HepG2 (cell line): Measurements from ENCODE around the gene SNED1. TPM values are rescaled to one million over a fixed set of nuclear protein-coding genes. Genes with fewer than 3 reads are reported as not detected.

Experiments
- CBX1 ChIP-seq: IDR thresholded peaks from one replicate; pipeline ENCODE4 v1.6.1; 2016; ENCODE audit warnings: antibody characterized with exemption, low read depth
- EHMT2 ChIP-seq: fragments of 200-600 bp; sonication (generic); IDR thresholded peaks from 2 replicates; pipeline ENCODE4 v1.7.0; 2017; ENCODE audit warnings: antibody characterized with exemption, low read depth, low read length, borderline replicate concordance
- GZF1 ChIP-seq: sonication (generic); formaldehyde crosslinking; IDR thresholded peaks from 2 replicates; pipeline ENCODE4 v1.5.1; 2020; ENCODE audit warnings: mild to moderate bottlenecking, missing genetic modification reagents
- HNF4G ChIP-seq, 2 experiments: sonication (generic) in 1 of 2; formaldehyde crosslinking in 1 of 2; IDR thresholded peaks; 2 replicates each; pipeline versions ENCODE4 v1.4.0 to v1.6.1; 2011 to 2020; ENCODE audit warnings: borderline replicate concordance in 2 of 2, low read depth in 2 of 2, mild to moderate bottlenecking in 2 of 2, low read length in 1 of 2, missing genetic modification reagents in 1 of 2, moderate library complexity in 1 of 2
- KLF6 ChIP-seq: IDR thresholded peaks from 2 replicates; pipeline ENCODE4 v1.8.0; 2016; ENCODE audit warnings: missing biosample characterization, missing genetic modification reagents
- MIXL1 ChIP-seq: IDR thresholded peaks from 2 replicates; pipeline ENCODE4 v1.6.1; 2016
- NFKBIZ ChIP-seq: IDR thresholded peaks from 2 replicates; pipeline ENCODE4 v1.6.1; 2018; ENCODE audit warnings: missing genetic modification reagents, missing compliant biosample characterization
- NR2F2 ChIP-seq: IDR thresholded peaks from 2 replicates; pipeline ENCODE4 v1.6.1; 2012; ENCODE audit warnings: low read depth, inconsistent platforms, borderline replicate concordance
- POLR2AphosphoS2 ChIP-seq: IDR thresholded peaks from 2 replicates; pipeline ENCODE4 v1.6.1; 2011; ENCODE audit warnings: low read depth, low read length, improper control_type of control experiment
- RBM39 ChIP-seq: fragments of 200-400 bp; formaldehyde crosslinking; IDR thresholded peaks from one replicate; pipeline ENCODE4 v1.6.1; 2018; ENCODE audit warnings: antibody characterized with exemption, mild to moderate bottlenecking, low read depth, low read length; ENCODE audit not compliant: poor library complexity, severe bottlenecking
- RCOR2 ChIP-seq: IDR thresholded peaks from 2 replicates; pipeline ENCODE4 v1.6.1; 2016; ENCODE audit warnings: missing biosample characterization, missing genetic modification reagents
- SAFB2 ChIP-seq: sonication (generic); formaldehyde crosslinking; IDR thresholded peaks from 2 replicates; pipeline ENCODE4 v1.5.1; 2020; ENCODE audit warnings: missing genetic modification reagents, low read depth, mild to moderate bottlenecking, borderline replicate concordance
- SRSF1 ChIP-seq: fragments of 200-400 bp; formaldehyde crosslinking; optimal IDR thresholded peaks from 2 replicates; pipeline ENCODE3; 2017; ENCODE audit warnings: mild to moderate bottlenecking, low read depth, low read length, moderate library complexity
- TEAD3 ChIP-seq: optimal IDR thresholded peaks from 2 replicates; pipeline ENCODE3; 2016; ENCODE audit warnings: borderline replicate concordance
- ZBTB42 ChIP-seq: sonication (generic); formaldehyde crosslinking; IDR thresholded peaks from 2 replicates; pipeline ENCODE4 v1.5.0; 2020; ENCODE audit warnings: mild to moderate bottlenecking, missing genetic modification reagents
- ZFY ChIP-seq: sonication (generic); formaldehyde crosslinking; IDR thresholded peaks from 2 replicates; pipeline ENCODE4 v1.4.0; 2020; ENCODE audit warnings: missing genetic modification reagents
- ZNF317 ChIP-seq: sonication (generic); formaldehyde crosslinking; IDR thresholded peaks from 2 replicates; pipeline ENCODE4 v1.5.0; 2020; ENCODE audit warnings: mild to moderate bottlenecking, missing genetic modification reagents
- ZNF367 ChIP-seq: sonication (generic); formaldehyde crosslinking; IDR thresholded peaks from 2 replicates; pipeline ENCODE4 v1.4.0; 2020; ENCODE audit warnings: missing genetic modification reagents, borderline replicate concordance
- ZNF792 ChIP-seq: IDR thresholded peaks from 2 replicates; pipeline ENCODE4 v1.6.1; 2016
- polyA plus RNA-seq, 8 experiments: library from polyadenylated mRNA; depleted of rRNA in 3 of 8; stranded (reverse) in 7 of 8; unstranded in 1 of 8; fragments of >200 nt; fragmentation: Illumina TruSeq in 4 of 8; extraction: Trizol in 4 of 8; gene quantifications; 2 replicates each; pipeline versions ENCODE4 v1.2.1 to v1.2.3, GENCODE V29; 2011 to 2016; ENCODE audit warnings: low read depth in 4 of 8, missing spikeins in 1 of 8, mixed read lengths in 1 of 8; ENCODE audit not compliant: insufficient read depth in 1 of 8
- total RNA-seq, 5 experiments: library from RNA; depleted of rRNA; stranded (reverse); fragments of >200 nt; fragmentation: Illumina TruSeq; extraction: Trizol; gene quantifications; 2 replicates each; pipeline ENCODE4 v1.2.3, GENCODE V29; 2016; ENCODE audit warnings: low read depth in 1 of 5
- TF ChIP-seq, protein P1 (sequence below): sonication (generic); formaldehyde crosslinking; IDR thresholded peaks from 2 replicates; pipeline ENCODE4 v1.8.1; 2022; ENCODE audit warnings: low read depth, mild to moderate bottlenecking, missing genetic modification reagents
- TF ChIP-seq, protein P2 (sequence below): sonication (generic); formaldehyde crosslinking; IDR thresholded peaks from 2 replicates; pipeline ENCODE4 v1.5.0; 2020; ENCODE audit warnings: mild to moderate bottlenecking, missing genetic modification reagents
- TF ChIP-seq, protein P3 (sequence below): IDR thresholded peaks from 2 replicates; pipeline ENCODE4 v1.6.1; 2016; ENCODE audit warnings: low read depth, control low read depth

Gene SNED1
- total and polyA plus RNA-seq, 2 of the 13 experiments (the other 11 are each of a cell fraction or from before 2014, with no cell fraction given) = 0.15 to 0.65 TPM

DNA sequence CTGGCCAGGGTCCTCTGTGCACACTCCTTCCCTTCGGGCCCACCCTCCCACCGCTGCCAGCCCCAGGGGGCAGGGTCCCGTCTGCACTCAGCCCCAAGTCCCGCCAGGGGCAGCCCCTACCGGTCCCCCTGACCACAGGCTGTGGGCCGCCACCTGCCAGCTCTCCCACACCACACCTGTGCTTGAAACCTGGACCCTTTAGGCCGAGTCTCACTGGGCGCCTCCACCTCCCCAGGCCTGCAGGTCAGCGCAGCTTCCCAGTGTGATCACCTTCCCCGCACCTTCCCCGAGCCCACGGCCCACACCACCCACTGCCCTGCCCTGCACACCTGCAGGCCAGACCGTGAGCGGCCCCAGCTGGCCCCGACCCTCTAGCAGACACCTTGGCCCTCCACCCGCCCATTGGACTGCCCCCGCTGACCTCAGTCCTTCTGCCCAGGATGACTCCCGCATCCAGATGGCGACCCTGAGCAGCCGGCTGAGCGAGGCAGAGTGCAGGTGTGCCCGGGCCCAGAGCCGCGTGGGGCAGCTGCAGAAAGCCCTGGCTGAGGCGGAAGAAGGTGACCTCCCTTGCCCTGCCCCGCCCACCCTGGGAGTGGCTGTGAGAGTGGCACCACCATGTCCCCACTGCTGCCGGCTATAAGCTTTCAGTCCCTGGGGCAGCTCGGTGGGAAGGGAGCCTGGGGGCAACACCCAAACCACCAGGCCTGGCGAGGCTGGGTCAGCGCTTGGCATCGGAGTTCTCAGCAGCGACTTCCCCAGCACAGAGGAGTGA is 31.3 kb upstream of the SNED1 start (continued):
- TF ChIP-seq GZF1 (CRISPR knock-in tag) (no peak; the same call in 1 of the 2 replicates), RCOR2 (CRISPR knock-in tag) (no peak), TEAD3 (CRISPR knock-in tag) (no peak), NR2F2 (peak; percentile 56; the same call in 1 of the 2 replicates), ZNF367 (CRISPR knock-in tag) (no peak), SAFB2 (CRISPR knock-in tag) (no peak), NFKBIZ (CRISPR knock-in tag) (no peak), MIXL1 (no peak), ZBTB42 (CRISPR knock-in tag) (peak; percentile 83), RBM39 (no peak), KLF6 (CRISPR knock-in tag) (no peak), POLR2AphosphoS2 (no peak), SRSF1 (no peak), EHMT2 (no peak), ZNF317 (CRISPR knock-in tag) (peak; percentile 49; the same call in 1 of the 2 replicates), HNF4G (IDR thresholded peaks at IDR 0.05; ENCODE audit: borderline replicate concordance, low read depth, low read length) (no peak), HNF4G (CRISPR knock-in tag; IDR thresholded peaks at IDR 0.05; ENCODE audit: borderline replicate concordance, low read depth) (no peak), CBX1 (peak; percentile 49), ZNF792 (CRISPR knock-in tag) (no peak), ZFY (CRISPR knock-in tag) (peak; percentile 68)
- TF ChIP-seq, protein P1, sequence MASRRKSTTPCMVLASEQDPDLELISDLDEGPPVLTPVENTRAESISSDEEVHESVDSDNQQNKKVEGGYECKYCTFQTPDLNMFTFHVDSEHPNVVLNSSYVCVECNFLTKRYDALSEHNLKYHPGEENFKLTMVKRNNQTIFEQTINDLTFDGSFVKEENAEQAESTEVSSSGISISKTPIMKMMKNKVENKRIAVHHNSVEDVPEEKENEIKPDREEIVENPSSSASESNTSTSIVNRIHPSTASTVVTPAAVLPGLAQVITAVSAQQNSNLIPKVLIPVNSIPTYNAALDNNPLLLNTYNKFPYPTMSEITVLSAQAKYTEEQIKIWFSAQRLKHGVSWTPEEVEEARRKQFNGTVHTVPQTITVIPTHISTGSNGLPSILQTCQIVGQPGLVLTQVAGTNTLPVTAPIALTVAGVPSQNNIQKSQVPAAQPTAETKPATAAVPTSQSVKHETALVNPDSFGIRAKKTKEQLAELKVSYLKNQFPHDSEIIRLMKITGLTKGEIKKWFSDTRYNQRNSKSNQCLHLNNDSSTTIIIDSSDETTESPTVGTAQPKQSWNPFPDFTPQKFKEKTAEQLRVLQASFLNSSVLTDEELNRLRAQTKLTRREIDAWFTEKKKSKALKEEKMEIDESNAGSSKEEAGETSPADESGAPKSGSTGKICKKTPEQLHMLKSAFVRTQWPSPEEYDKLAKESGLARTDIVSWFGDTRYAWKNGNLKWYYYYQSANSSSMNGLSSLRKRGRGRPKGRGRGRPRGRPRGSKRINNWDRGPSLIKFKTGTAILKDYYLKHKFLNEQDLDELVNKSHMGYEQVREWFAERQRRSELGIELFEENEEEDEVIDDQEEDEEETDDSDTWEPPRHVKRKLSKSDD (CRISPR knock-in tag) = no peak; the same call in 1 of the 2 replicates
- TF ChIP-seq, protein P2, sequence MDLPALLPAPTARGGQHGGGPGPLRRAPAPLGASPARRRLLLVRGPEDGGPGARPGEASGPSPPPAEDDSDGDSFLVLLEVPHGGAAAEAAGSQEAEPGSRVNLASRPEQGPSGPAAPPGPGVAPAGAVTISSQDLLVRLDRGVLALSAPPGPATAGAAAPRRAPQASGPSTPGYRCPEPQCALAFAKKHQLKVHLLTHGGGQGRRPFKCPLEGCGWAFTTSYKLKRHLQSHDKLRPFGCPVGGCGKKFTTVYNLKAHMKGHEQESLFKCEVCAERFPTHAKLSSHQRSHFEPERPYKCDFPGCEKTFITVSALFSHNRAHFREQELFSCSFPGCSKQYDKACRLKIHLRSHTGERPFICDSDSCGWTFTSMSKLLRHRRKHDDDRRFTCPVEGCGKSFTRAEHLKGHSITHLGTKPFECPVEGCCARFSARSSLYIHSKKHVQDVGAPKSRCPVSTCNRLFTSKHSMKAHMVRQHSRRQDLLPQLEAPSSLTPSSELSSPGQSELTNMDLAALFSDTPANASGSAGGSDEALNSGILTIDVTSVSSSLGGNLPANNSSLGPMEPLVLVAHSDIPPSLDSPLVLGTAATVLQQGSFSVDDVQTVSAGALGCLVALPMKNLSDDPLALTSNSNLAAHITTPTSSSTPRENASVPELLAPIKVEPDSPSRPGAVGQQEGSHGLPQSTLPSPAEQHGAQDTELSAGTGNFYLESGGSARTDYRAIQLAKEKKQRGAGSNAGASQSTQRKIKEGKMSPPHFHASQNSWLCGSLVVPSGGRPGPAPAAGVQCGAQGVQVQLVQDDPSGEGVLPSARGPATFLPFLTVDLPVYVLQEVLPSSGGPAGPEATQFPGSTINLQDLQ (CRISPR knock-in tag) = no peak
- TF ChIP-seq, protein P3, sequence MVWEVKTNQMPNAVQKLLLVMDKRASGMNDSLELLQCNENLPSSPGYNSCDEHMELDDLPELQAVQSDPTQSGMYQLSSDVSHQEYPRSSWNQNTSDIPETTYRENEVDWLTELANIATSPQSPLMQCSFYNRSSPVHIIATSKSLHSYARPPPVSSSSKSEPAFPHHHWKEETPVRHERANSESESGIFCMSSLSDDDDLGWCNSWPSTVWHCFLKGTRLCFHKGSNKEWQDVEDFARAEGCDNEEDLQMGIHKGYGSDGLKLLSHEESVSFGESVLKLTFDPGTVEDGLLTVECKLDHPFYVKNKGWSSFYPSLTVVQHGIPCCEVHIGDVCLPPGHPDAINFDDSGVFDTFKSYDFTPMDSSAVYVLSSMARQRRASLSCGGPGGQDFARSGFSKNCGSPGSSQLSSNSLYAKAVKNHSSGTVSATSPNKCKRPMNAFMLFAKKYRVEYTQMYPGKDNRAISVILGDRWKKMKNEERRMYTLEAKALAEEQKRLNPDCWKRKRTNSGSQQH (CRISPR knock-in tag) = no peak
